ENCODE results near the gene NFASC. TPM values are rescaled to one million over a fixed set of nuclear protein-coding genes. Genes with fewer than 3 reads are reported as not detected.

NFASC gene
- polyA plus RNA-seq, 3 donors: 13.3 to 24.7 (median 13.9) TPM

DNA sequence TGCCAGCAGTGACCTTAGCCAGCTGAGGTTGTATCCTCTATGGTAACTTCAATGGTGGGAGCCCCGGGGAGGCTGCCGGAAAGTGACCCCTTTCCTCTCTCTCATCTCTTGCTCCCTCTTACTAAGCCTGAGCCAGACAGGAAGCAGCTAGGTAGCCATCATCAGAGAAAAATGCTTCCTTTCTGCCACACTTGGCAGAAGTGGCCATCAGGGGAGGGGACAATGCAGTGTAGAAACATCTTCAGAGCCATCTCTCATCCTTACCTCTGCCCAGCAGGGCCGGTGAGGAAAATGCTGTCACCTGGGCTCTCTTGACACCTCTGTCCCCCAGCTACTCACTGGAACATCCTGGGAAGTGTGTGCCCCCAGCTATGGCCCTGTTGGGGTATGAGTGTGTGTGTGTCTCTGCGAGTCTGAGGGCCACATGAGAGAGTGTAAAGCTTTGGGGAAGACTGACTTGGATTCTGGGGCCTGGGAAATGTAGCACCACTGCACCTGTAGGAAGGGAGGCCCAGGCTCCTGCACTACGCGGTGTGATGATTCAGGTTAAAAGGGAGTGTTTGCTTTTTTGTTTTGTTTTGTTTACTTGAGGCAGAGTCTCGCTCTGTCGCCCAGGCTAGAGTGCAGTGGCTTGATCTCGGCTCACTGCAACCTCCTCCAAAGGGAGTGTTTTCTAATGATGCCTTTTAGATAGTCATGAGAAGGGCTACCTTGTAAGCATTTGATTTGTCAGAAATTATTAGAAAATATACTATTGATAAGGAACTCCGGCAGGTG lies 123.6 kb downstream of the NFASC start:
- no peak for DNase-seq (ENCODE audit: low read depth in 3 of 3, low spot score in 2 of 3)

DNA sequence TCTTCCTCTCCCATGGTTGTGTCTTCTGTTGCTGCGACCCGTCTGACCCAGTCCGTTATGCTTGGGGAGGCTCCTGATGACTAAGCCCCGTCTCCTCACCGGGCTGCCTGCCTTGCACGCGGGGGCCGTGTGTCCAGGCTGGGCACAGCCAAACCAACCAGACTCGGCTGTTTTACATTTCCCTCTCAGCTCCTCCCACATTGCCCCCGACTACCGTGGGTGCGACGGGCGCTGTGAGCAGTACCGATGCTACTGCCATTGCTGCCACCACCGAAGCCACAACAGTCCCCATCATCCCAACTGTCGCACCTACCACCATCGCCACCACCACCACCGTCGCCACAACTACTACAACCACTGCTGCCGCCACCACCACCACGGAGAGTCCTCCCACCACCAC lies 126.3 kb downstream of the NFASC start:
- DNase-seq (ENCODE audit: low read depth in 3 of 3, low spot score in 2 of 3): no peak

DNA sequence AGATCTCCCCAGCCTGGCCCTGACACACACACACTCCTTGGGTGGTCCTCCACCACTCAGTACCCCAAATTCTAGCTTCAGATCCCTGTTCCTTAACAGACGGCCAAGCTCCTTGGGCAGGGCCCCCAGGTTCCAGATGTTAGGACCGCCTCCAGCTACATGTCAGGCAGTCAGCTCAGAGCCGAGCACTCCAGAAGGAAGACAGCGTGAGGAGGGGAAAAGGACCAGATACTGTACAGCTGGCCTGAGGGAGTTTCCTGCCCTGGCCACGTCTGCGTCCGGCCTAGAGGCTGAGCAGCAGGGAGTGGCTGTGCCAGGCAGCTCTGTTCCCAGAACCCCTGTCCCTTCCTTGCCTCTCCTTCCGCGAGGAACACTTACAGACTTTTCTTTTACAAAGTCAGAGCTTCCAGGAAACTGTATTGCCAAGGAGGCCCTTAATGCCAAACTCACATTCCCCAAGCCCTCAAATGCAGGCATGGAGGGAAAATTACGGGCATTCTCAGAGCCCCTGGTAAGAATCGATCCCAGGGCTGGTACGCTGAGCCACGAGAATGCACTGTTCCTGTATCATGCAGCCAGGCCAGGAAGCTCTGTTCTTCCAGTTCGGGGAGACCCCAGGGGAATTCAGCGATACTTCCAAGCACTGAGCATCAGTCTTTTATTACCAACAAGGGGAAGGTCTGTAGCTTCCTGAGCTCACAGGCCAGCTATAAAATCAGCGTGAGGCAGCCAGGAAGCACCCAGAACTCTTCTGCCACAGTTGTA lies 127.1 kb downstream of the NFASC start:
- DNase-seq (ENCODE audit: low read depth in 3 of 3, low spot score in 2 of 3): no peak

GRCh38 chr1:205001162-205001561 lies 130.5 kb downstream of the NFASC start:
- DNase-seq (ENCODE audit: low read depth in 3 of 3, low spot score in 2 of 3): no peak

DNA sequence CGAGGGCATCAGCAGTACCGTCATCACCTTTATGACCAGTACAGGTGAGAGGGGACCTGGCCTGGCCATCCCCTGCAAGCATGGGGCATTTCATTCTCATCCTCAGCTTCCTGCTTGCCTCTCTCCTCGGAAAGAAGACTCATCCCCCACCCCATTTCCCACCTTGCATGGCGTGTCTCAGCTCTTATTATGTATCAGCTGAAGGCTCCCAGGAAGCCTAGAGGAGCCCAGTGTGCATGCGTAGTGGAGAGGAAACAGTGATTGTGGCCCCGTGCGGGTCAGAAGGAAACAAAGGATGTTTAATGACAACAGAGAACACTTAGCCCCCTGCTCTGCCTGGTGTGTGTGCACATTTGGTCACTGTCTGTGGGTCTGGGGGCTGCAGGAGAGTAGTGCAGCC lies 132.0 kb downstream of the NFASC start:
- no peak for DNase-seq (ENCODE audit: low read depth in 3 of 3, low spot score in 2 of 3)

DNA sequence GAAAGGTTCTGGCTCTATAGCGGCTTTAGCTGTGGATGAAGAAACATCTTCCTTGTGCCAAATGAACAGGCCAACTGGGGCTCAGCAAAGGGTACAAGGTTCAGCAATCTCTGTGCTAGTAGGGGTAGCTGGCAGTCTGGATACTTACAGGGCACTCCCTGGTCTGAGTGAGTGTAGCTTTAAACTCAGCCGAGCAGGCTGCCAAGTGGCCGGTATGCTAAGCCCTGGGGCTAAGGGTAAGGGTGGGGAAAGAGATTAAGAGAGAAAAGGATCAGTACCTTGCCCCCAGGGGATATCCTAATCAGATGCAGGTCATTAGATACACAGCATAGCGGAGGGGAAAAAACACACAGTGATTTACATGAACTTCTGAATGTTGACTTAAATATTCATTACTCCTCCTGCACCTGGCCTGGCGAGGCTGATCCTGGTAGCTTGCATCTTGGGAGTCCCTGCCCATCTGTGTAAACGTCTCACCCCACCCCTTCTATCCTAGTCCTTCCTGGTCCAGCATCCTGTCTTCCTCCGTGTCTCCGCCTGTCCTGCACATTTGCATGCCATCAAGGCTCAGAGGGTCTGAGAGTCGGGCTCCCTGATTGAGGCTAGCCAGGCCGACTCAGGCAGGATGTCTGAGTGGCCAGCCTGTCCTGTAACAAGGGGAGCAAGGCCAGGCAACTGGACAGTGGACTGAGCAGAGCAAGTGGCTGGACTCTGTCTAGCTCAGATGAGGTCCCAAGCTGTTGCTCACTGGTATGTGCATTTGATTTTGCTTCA lies 132.9 kb downstream of the NFASC start:
- no peak for DNase-seq (ENCODE audit: low read depth in 3 of 3, low spot score in 2 of 3)

DNA sequence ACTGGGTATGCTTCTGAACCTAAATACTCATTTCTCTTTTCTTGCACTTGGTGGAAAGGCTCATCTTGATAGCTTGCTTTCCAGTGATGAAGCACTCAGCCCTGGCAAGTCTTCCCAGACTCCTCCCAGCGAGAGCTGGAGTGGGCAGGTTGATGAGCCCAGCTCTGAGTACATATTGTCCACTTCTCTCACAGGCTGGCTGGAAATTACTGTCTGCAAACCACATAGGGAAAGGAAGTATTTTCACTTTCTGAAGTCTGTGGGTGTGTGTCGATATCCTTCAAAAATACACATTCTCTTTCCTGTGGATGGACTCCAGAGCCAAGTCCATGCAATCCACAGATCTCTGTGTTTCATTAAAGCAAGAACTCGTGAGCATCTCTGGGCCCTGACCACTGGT lies 133.7 kb downstream of the NFASC start:
- DNase-seq (ENCODE audit: low read depth in 3 of 3, low spot score in 2 of 3): no peak

DNA sequence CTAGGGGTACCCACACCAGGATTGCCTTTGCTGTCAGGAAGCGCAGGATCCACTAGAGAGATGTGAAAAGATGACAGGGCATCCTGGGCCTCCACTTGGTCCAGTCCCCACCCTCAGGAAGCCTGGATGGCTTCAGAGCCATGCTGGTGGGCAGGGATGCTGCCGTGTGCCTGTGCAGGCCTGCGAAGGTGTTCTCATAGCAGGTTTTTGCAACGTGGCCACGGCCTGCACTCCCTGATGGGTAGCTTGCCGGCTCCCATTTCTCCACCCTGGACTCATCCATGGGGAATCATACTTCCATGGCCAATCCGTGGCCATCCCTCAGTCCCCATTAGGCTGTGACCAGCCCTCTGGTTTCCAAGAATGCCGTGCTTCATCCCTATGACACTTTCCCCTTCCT lies 138.2 kb downstream of the NFASC start:
- no peak for DNase-seq (ENCODE audit: low read depth in 3 of 3, low spot score in 2 of 3)

DNA sequence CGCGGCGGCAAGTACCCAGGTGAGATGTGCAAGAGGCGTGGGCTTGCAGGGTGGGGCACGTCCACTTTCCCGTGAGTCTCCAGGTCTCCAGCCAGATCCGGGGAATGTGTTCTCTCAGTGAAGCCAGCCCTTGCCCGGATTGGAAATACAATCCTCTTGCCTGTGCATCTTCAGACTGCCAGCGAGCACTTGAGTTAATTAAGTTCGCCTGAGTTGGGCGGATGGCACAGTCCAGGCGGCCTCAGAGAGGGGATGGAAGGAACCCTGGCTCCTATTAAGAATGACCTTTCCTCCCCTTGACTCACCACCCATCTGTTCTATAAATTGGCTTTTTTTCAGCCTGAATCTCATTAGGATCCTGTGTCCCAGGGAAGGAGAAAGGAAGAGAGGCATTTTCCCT lies 139.0 kb downstream of the NFASC start:
- no peak for DNase-seq (ENCODE audit: low read depth in 3 of 3, low spot score in 2 of 3)

GRCh38 chr1:205012391-205013140 lies 141.9 kb downstream of the NFASC start:
- no peak for DNase-seq (ENCODE audit: low read depth in 3 of 3, low spot score in 2 of 3)

DNA sequence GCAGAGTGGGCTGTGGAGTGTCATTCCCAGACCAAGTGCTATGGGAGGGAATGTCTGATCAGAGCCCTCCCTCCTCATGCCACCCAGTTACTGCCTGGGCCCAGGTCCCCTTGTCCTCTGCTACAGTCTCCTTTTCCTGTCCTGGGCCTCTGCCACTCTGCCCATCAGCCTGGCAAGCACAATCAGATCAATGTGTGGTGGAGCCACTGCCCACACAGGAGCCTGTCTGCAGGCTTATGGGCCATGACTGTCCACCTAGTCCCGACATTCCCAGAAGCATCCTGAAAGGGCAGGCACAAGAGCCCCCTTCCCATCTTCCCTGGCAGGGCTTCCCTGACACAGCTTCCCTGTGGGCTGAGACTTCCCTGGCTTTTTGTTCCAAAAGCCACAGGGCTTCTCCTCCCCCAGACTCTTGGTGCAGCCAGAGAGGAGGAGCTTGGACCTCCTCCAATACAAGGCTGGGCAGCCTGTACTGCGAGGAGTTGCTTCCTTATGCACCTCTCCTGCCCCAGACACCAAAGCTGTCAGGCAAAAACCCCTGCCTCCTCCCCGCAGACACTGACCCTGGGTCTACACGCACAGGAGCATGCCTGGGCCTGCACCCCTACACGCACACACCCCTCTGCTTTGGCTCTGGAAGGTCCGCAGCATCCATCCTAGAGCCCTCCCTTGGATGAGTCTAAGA lies 143.2 kb downstream of the NFASC start:
- DNase-seq (ENCODE audit: low read depth in 3 of 3, low spot score in 2 of 3): no peak

GRCh38 chr1:205014783-205015182 lies 144.1 kb downstream of the NFASC start:
- no peak for DNase-seq (ENCODE audit: low read depth in 3 of 3, low spot score in 2 of 3)

DNA sequence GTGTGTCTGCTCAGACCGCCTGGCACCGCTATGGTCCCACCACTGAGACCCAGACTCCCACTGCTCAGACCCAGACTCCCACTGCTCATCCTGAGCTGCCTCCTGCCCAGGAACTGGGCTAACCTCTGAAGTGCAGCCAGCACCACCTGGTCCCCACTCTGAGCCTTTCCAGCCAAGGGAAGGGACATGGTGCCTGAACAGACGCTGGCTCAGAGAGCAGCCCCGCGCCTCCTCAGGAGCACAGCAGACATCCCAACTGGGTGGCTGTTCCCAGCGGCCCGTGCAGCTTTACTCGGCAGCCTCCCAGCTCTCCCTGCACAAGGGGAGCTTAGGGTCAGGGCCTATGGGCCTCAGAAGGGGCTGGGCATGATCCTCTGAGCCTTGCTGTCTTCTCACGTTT lies 144.6 kb downstream of the NFASC start:
- no peak for DNase-seq (ENCODE audit: low read depth in 3 of 3, low spot score in 2 of 3)

- DNase-seq (ENCODE audit: low read depth in 3 of 3, low spot score in 2 of 3): no peak
Measured at GRCh38 chr1:205016075-205016474, 145.4 kb downstream of the NFASC start.

- no peak for DNase-seq (ENCODE audit: low read depth in 3 of 3, low spot score in 2 of 3)
Measured at GRCh38 chr1:205016584-205016983, 145.9 kb downstream of the NFASC start.

- DNase-seq (ENCODE audit: low read depth in 3 of 3, low spot score in 2 of 3): no peak
Measured at GRCh38 chr1:205017001-205017400, 146.3 kb downstream of the NFASC start.

- no peak for DNase-seq (ENCODE audit: low read depth in 3 of 3, low spot score in 2 of 3)
Measured at GRCh38 chr1:205017766-205018165, 147.1 kb downstream of the NFASC start.

- DNase-seq (ENCODE audit: low read depth in 3 of 3, low spot score in 2 of 3): no peak
Measured at GRCh38 chr1:205018381-205018780, 147.7 kb downstream of the NFASC start.

DNA sequence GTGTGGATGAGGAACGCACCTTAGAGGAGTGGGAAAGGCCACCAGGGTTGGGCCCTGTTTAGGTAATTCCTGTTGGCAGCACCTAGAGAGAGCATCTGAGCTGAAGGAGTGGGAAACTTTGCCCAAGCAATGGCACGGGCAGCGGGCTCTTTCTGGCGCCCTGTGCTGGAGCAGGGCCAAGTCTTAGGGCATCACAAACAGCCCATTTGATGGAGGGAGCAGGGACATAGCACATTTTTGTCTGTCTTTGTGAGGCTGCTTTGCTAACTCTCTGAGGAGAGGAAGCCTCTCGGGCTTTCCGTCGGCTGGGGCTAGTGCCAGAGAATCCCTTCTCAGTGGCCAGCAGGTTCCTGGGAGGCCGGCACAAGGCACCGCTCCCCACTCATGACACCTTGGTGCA lies 149.8 kb downstream of the NFASC start:
- no peak for DNase-seq (ENCODE audit: low read depth in 3 of 3, low spot score in 2 of 3)

DNA sequence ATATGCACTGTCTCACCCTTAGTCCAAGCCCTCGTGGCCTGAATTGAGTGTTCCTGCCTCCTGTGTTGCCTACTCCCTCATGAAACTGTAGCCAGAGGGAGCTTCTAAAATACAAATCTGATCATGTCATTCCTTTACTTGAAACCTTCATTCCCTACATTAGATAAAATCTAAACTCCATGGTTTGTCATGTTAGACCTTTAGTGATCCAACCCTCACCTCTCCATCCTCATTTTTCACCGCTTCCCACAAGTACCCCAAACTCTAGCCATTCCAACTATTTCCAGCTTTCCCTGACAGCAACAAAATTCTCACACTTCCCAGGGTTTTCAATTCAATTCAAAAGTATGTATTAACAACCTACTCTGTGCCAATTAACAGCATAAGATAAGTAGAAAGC lies 154.0 kb downstream of the NFASC start:
- no peak for DNase-seq (ENCODE audit: low read depth in 3 of 3, low spot score in 2 of 3)

Measured in right renal cortex interstitium (tissue), 3 donors.